IMR-90 (cell line): ENCODE results near the gene EIF4G3. TPM values are rescaled to one million over a fixed set of nuclear protein-coding genes. Genes with fewer than 3 reads are reported as not detected.

ENCODE experiments used
- ATAC-seq: fragments of 200-7000 bp; cut with Tn5 transposase; 2 replicates; pipeline ENCODE4 v1.9.1; 2020; ENCODE audit warnings: low read depth, mild to moderate bottlenecking, moderate library complexity
- BruUV-seq: library from RNA; stranded (reverse); fragments of 400-500 nt; replicated peaks from 2 replicates; lab custom pipeline; 2021; lab: Mats Ljungman, UMichigan
- CTCF ChIA-PET: fragments of 300-600 bp; formaldehyde crosslinking; extraction: SDS; loops from one replicate; lab custom pipeline; 2021; ENCODE audit warnings: antibody characterized with exemption; lab: Yijun Ruan, JAX
- POLR2A ChIA-PET: fragments of 300-600 bp; sonication (Branson Sonifier 250); formaldehyde crosslinking; loops from one replicate; lab custom pipeline; 2022; ENCODE audit warnings: antibody characterized with exemption; ENCODE audit not compliant: unreplicated experiment; lab: Charles Lee
- DNase-seq: peaks from one replicate; pipeline ENCODE4 v3.0.0; 2013
- H2AFZ ChIP-seq: replicated peaks from 2 replicates; pipeline ENCODE3; 2013; ENCODE audit warnings: low read length, mild to moderate bottlenecking; ENCODE audit not compliant: poor library complexity
- H2AK5ac ChIP-seq: 2 replicates; pipeline ENCODE4 v1.6.1; 2013; ENCODE audit warnings: low read depth, low read length, inconsistent platforms
- H2AK9ac ChIP-seq: replicated peaks from 2 replicates; pipeline ENCODE3; 2013; ENCODE audit warnings: mild to moderate bottlenecking, low read depth, low read length, moderate library complexity; ENCODE audit not compliant: poor library complexity
- H2BK120ac ChIP-seq: 2 replicates; pipeline ENCODE4 v1.6.1; 2013; ENCODE audit warnings: low read depth, low read length, inconsistent platforms
- H2BK15ac ChIP-seq: 3 replicates; pipeline ENCODE4 v1.6.1; 2013; ENCODE audit warnings: low read depth, low read length, inconsistent platforms
- H2BK20ac ChIP-seq: 2 replicates; pipeline ENCODE4 v1.6.1; 2013; ENCODE audit warnings: low read depth, mild to moderate bottlenecking, inconsistent platforms, low read length, moderate library complexity
- H2BK5ac ChIP-seq: 2 replicates; pipeline ENCODE4 v1.6.1; 2013; ENCODE audit warnings: mild to moderate bottlenecking, low read depth, low read length, inconsistent platforms; ENCODE audit not compliant: poor library complexity, severe bottlenecking
- H3K14ac ChIP-seq: replicated peaks from 2 replicates; pipeline ENCODE4 v1.6.1; 2013; ENCODE audit warnings: low read depth, low read length, inconsistent platforms
- H3K18ac ChIP-seq: 2 replicates; pipeline ENCODE4 v1.6.1; 2013; ENCODE audit warnings: low read depth, low read length, control low read depth
- H3K23ac ChIP-seq: 2 replicates; pipeline ENCODE4 v1.6.1; 2013; ENCODE audit warnings: low read depth, low read length, inconsistent platforms
- H3K27ac ChIP-seq: 2 replicates; pipeline ENCODE4 v1.5.1; 2013; ENCODE audit warnings: mild to moderate bottlenecking, control low read depth, low read length; ENCODE audit not compliant: insufficient read depth
- H3K27me3 ChIP-seq: 2 replicates; pipeline ENCODE4 v1.6.1; 2013; ENCODE audit warnings: low read length; ENCODE audit not compliant: control insufficient read depth, insufficient read depth
- H3K36me3 ChIP-seq: 2 replicates; pipeline ENCODE4 v1.6.1; 2013; ENCODE audit warnings: low read length, mixed read lengths; ENCODE audit not compliant: control insufficient read depth, insufficient read depth
- H3K4ac ChIP-seq: 2 replicates; pipeline ENCODE4 v1.6.1; 2013; ENCODE audit warnings: low read depth, low read length, inconsistent platforms
- H3K4me1 ChIP-seq: 2 replicates; pipeline ENCODE4 v1.6.1; 2013; ENCODE audit warnings: low read length, mixed read lengths; ENCODE audit not compliant: control insufficient read depth, insufficient read depth
- H3K4me2 ChIP-seq: 2 replicates; pipeline ENCODE4 v1.6.1; 2013; ENCODE audit warnings: low read depth, mild to moderate bottlenecking, control low read depth, low read length, moderate library complexity
- H3K4me3 ChIP-seq: 2 replicates; pipeline ENCODE4 v1.5.1; 2013; ENCODE audit warnings: low read depth, mild to moderate bottlenecking, control low read depth, low read length, moderate library complexity; ENCODE audit not compliant: insufficient read depth
- H3K56ac ChIP-seq: 2 replicates; pipeline ENCODE4 v1.6.1; 2013; ENCODE audit warnings: low read length, inconsistent platforms; ENCODE audit not compliant: insufficient read depth; ENCODE audit errors: extremely low read depth
- H3K79me1 ChIP-seq, 2 experiments: 2 replicates each; pipeline ENCODE4 v1.6.1; 2013; ENCODE audit warnings: low read length in 2 of 2, inconsistent platforms in 1 of 2, low read depth in 1 of 2
- H3K9ac ChIP-seq: 2 replicates; pipeline ENCODE4 v1.6.1; 2013; ENCODE audit warnings: low read depth, low read length, control low read depth
- H3K9me1 ChIP-seq: 2 replicates; pipeline ENCODE4 v1.6.1; 2013; ENCODE audit warnings: low read length, inconsistent platforms; ENCODE audit not compliant: insufficient read depth
- H3K9me3 ChIP-seq: 2 replicates; pipeline ENCODE4 v1.6.1; 2013; ENCODE audit warnings: low read length; ENCODE audit not compliant: control insufficient read depth, insufficient read depth
- H4K20me1 ChIP-seq: 2 replicates; pipeline ENCODE4 v1.6.1; 2013; ENCODE audit warnings: low read length, inconsistent platforms; ENCODE audit not compliant: insufficient read depth
- H4K5ac ChIP-seq: 2 replicates; pipeline ENCODE4 v1.6.1; 2013; ENCODE audit warnings: mild to moderate bottlenecking, low read depth, low read length, control low read depth
- H4K8ac ChIP-seq, 2 experiments: 2 replicates each; pipeline ENCODE4 v1.6.1; 2013; ENCODE audit warnings: low read depth in 2 of 2, low read length in 2 of 2, control low read depth in 1 of 2, inconsistent platforms in 1 of 2
- H4K91ac ChIP-seq: 2 replicates; pipeline ENCODE4 v1.6.1; 2013; ENCODE audit warnings: low read depth, low read length, inconsistent platforms; ENCODE audit not compliant: insufficient read depth
- BHLHE40 ChIP-seq: fragments of 150-350 bp; IDR thresholded peaks from 2 replicates; pipeline ENCODE4 v1.6.1; 2016; ENCODE audit warnings: mild to moderate bottlenecking, low read depth, low read length
- CHD1 ChIP-seq: IDR thresholded peaks from 2 replicates; pipeline ENCODE4 v1.6.1; 2012; ENCODE audit warnings: low read depth, low read length, improper control_type of control experiment
- FOS ChIP-seq: fragments of 150-350 bp; IDR thresholded peaks from 2 replicates; pipeline ENCODE4 v1.6.1; 2016; ENCODE audit warnings: low read depth, low read length
- MAZ ChIP-seq: IDR thresholded peaks from 2 replicates; pipeline ENCODE4 v1.6.1; 2012; ENCODE audit warnings: low read depth, mild to moderate bottlenecking, low read length, improper control_type of control experiment, moderate library complexity, borderline replicate concordance
- NFE2L2 ChIP-seq: fragments of 150-350 bp; IDR thresholded peaks from 2 replicates; pipeline ENCODE4 v1.6.1; 2016; ENCODE audit warnings: low read depth, mild to moderate bottlenecking, low read length
- RAD21 ChIP-seq: IDR thresholded peaks from 2 replicates; pipeline ENCODE4 v1.6.1; 2012; ENCODE audit warnings: low read length, improper control_type of control experiment
- RFX5 ChIP-seq: IDR thresholded peaks from 2 replicates; pipeline ENCODE4 v1.8.0; 2012; ENCODE audit warnings: low read depth, mild to moderate bottlenecking, low read length, moderate library complexity
- whole genome bisulfite sequencing, 2 experiments: methylation state at CpG; one replicate each; pipeline versions ENCODE4 v1.1.5 to v1.1.7; 2013; ENCODE audit warnings: missing lambda C conversion rate in 2 of 2; ENCODE audit not compliant: insufficient read length in 1 of 2; ENCODE audit errors: extremely low coverage in 2 of 2; 5-methylcytosine and 5-hydroxymethylcytosine counted together
- dilution Hi-C: fragments of 300-500 bp; cut with HindIII; formaldehyde crosslinking; loops from one replicate; pipeline ENCODE4 v1.14.3; 2018; ENCODE audit warnings: low sequenced_read_pairs; ENCODE audit not compliant: unreplicated experiment
- in situ Hi-C: fragments of 300-500 bp; cut with MboI; formaldehyde crosslinking; loops from 3 replicates; pipeline ENCODE4 v1.14.3; 2019; ENCODE audit warnings: low sequenced_read_pairs, inconsistent platforms, mixed read lengths
- intact Hi-C: fragments of 100-400 bp; cut with micrococcal nuclease; formaldehyde crosslinking; loops from 2 replicates; pipeline ENCODE4 v1.10.0; 2022
- polyA plus RNA-seq, 3 experiments: library from polyadenylated mRNA; depleted of rRNA; stranded (reverse); fragments of >200 nt; gene quantifications; 2 replicates each; pipeline ENCODE4 v1.2.3, GENCODE V29; 2012; ENCODE audit warnings: low replicate concordance in 1 of 3
- total RNA-seq: library from RNA; depleted of rRNA; stranded (reverse); fragments of >200 nt; gene quantifications from 2 replicates; pipeline ENCODE4 v1.2.3, GENCODE V29; 2012
- TF ChIP-seq, protein P1 (sequence below): conservative IDR thresholded peaks from 2 replicates; pipeline ENCODE4 v1.5.1; 2012; ENCODE audit warnings: mild to moderate bottlenecking, low read depth, low read length, improper control_type of control experiment
- TF ChIP-seq, protein P2 (sequence below): fragments of 150-350 bp; IDR thresholded peaks from 2 replicates; pipeline ENCODE4 v1.6.1; 2017; ENCODE audit warnings: mild to moderate bottlenecking, antibody characterized with exemption, low read length, low read depth

The EIF4G3 gene
- total and polyA plus RNA-seq, 2 of the 4 experiments (the other 2 are of a cell fraction): 25.8 to 49.2 TPM

DNA sequence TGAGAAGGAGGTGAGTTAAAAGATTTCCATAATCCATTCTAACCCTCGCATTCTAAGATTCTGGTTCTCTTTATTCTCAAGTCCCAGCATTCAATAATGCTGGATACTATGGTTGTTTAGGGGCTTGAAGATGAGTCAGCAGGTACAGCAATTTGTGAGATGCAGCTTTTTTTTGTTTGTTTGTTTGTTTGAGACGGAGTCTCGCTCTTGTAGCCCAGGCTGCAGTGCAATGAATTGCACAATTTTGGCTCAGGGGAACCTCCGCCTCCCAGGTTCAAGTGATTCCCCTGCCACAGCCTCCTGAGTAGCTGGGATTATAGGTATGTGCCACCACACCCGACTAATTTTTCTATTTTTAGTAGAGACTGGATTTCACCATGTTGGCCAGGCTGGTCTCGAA, 23.3 kb downstream of the EIF4G3 start:
- Histone ChIP-seq H4K8ac (no peak overlapping the region), H3K4me1 (peaks cover 11% of the 10 kb centered on the region), H2AFZ (no peak overlapping the region), H2BK120ac (no peak overlapping the region), H3K56ac (no peak overlapping the region), H3K23ac (no peak overlapping the region), H3K79me1 (peaks cover 12 to 75% of the 10 kb centered on the region in 2 experiments), H2AK5ac (no peak overlapping the region), H3K9me3 (no peaks in the 10 kb centered on the region), H3K4ac (no peak overlapping the region), H2AK9ac (no peak overlapping the region), H2BK5ac (no peak overlapping the region), H4K91ac (no peak overlapping the region), H3K27ac (no peak overlapping the region), H4K20me1 (peaks cover 44% of the 10 kb centered on the region), H3K4me3 (no peak overlapping the region), H3K4me2 (no peak overlapping the region), H3K9ac (no peak overlapping the region), H2BK20ac (no peak overlapping the region), H3K18ac (no peak overlapping the region), H4K5ac (no peak overlapping the region), H2BK15ac (no peak overlapping the region), H3K9me1 (peaks cover 22% of the 10 kb centered on the region), H3K14ac (no peak overlapping the region), H3K27me3 (no peaks in the 10 kb centered on the region), H3K36me3 (peaks cover 6% of the 10 kb centered on the region; the same call in 1 of the 2 replicates)
- intact Hi-C loops: no loop called here
- dilution Hi-C loops: no loop called here
- ATAC-seq (no peak), DNase-seq (no peak)
- in situ Hi-C loops: no loop called here
- CTCF ChIA-PET: no interaction called here
- no peak for TF ChIP-seq BHLHE40
- TF ChIP-seq RFX5: no peak
- TF ChIP-seq, protein P1, sequence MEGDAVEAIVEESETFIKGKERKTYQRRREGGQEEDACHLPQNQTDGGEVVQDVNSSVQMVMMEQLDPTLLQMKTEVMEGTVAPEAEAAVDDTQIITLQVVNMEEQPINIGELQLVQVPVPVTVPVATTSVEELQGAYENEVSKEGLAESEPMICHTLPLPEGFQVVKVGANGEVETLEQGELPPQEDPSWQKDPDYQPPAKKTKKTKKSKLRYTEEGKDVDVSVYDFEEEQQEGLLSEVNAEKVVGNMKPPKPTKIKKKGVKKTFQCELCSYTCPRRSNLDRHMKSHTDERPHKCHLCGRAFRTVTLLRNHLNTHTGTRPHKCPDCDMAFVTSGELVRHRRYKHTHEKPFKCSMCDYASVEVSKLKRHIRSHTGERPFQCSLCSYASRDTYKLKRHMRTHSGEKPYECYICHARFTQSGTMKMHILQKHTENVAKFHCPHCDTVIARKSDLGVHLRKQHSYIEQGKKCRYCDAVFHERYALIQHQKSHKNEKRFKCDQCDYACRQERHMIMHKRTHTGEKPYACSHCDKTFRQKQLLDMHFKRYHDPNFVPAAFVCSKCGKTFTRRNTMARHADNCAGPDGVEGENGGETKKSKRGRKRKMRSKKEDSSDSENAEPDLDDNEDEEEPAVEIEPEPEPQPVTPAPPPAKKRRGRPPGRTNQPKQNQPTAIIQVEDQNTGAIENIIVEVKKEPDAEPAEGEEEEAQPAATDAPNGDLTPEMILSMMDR: no peak
- no peak for TF ChIP-seq RAD21
- no peak for TF ChIP-seq FOS
- no peak for TF ChIP-seq CHD1
- TF ChIP-seq MAZ: no peak
- no peak for TF ChIP-seq NFE2L2
- TF ChIP-seq, protein P2, sequence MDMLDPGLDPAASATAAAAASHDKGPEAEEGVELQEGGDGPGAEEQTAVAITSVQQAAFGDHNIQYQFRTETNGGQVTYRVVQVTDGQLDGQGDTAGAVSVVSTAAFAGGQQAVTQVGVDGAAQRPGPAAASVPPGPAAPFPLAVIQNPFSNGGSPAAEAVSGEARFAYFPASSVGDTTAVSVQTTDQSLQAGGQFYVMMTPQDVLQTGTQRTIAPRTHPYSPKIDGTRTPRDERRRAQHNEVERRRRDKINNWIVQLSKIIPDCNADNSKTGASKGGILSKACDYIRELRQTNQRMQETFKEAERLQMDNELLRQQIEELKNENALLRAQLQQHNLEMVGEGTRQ: no peak
- POLR2A ChIA-PET: no interaction called here
- BruUV-seq: no TSS peak
- 100% methylated on average over 1 of the region's 6 CpGs; no CpG with 5 or more reads in 1 of the 2 experiments for WGBS, 2 experiments
